Activated CD8-positive, alpha-beta T cell treated with anti-CD3 and anti-CD28 coated beads, Interleukin-2, amount 10 ng/mL, durations not matched to agents 7 days and 5 days (primary cell): ENCODE results near the gene TMEM214. TPM values are rescaled to one million over a fixed set of nuclear protein-coding genes. Genes with fewer than 3 reads are reported as not detected.
A peak's percentile ranks its signal among the peaks of the same experiment; 100 is the strongest.

Source experiments
- ATAC-seq: fragments of 150-1000 bp; cut with Tn5 transposase; one replicate; pipeline ENCODE4 v1.10.0; 2021; ENCODE audit warnings: moderate library complexity
- CTCF ChIA-PET: fragments of 350-600 bp; sonication (Branson Sonifier 250); formaldehyde crosslinking; loops from one replicate; lab custom pipeline; 2021; ENCODE audit warnings: antibody characterized with exemption; lab: Charles Lee
- POLR2A ChIA-PET: fragments of 350-600 bp; sonication (Branson Sonifier 250); formaldehyde crosslinking; loops from one replicate; lab custom pipeline; 2021; ENCODE audit warnings: antibody characterized with exemption; lab: Charles Lee
- DNase-seq: peaks from one replicate; pipeline ENCODE4 v3.0.0-alpha.2; 2020
- H3K27ac Mint-ChIP-seq: one replicate; pipeline ENCODE4 v1.8.0; 2021; ENCODE audit warnings: mild to moderate bottlenecking, mixed read lengths
- H3K27me3 Mint-ChIP-seq: one replicate; pipeline ENCODE4 v1.8.0; 2021; ENCODE audit warnings: low read depth, mixed read lengths
- H3K36me3 Mint-ChIP-seq: one replicate; pipeline ENCODE4 v1.8.0; 2021; ENCODE audit warnings: low read depth, mixed read lengths
- H3K4me1 Mint-ChIP-seq: one replicate; pipeline ENCODE4 v1.8.0; 2021; ENCODE audit warnings: low read depth, mixed read lengths
- H3K4me3 Mint-ChIP-seq: one replicate; pipeline ENCODE4 v1.8.0; 2021; ENCODE audit warnings: mild to moderate bottlenecking, mixed read lengths
- H3K9me3 Mint-ChIP-seq: one replicate; pipeline ENCODE4 v1.8.0; 2022; ENCODE audit warnings: mixed read lengths; ENCODE audit not compliant: insufficient read depth
- total RNA-seq, 2 experiments: library from RNA; stranded (reverse); gene quantifications; one replicate each; pipeline ENCODE4 v1.2.3, GENCODE V29; 2021

The TMEM214 gene, protein sequence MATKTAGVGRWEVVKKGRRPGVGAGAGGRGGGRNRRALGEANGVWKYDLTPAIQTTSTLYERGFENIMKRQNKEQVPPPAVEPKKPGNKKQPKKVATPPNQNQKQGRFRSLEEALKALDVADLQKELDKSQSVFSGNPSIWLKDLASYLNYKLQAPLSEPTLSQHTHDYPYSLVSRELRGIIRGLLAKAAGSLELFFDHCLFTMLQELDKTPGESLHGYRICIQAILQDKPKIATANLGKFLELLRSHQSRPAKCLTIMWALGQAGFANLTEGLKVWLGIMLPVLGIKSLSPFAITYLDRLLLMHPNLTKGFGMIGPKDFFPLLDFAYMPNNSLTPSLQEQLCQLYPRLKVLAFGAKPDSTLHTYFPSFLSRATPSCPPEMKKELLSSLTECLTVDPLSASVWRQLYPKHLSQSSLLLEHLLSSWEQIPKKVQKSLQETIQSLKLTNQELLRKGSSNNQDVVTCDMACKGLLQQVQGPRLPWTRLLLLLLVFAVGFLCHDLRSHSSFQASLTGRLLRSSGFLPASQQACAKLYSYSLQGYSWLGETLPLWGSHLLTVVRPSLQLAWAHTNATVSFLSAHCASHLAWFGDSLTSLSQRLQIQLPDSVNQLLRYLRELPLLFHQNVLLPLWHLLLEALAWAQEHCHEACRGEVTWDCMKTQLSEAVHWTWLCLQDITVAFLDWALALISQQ
- 10 to 100 TPM; 73.7 to 75.6 TPM for total RNA-seq

DNA sequence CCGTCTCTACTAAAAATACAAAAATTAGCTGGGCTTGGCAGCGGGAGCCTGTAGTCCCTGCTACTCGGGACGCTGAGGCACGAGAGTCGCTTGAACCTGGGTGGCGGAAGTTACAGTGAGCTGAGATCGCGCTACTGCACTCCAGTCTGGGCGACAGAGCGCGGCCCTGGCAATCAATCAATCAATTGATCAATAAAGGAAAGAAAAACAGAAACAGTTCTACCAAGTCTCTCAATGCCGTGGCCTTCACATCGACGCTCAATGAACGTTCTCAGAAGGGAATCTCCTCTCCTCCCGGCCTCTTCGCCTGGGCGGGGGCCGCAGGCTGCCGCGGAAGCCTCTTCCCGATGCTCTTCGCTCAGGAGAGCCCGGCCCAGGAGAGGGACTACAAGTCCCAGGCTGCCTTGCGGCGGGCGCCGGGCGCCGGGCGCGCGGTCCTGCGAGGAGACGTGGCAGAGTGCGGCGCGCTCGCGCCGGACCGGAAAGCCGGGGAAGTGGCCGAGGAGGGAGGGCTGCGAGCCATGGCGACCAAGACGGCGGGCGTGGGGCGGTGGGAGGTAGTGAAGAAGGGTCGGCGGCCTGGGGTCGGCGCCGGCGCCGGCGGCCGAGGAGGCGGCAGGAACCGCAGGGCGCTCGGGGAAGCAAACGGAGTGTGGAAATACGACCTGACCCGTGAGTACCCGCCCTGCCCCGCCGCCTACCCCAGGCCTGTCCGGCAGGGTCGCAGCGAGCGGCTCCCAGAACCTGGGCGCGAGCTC lies at the start of gene TMEM214:
TSS of gene TMEM214 (plus strand) at position 471 of the 758 bp plus-strand sequence. CDS start at position 522, 51 bp downstream.
- ChIA-PET POLR2A (interaction anchor here (0.7 to 5.2 kb wide), 4 partner anchors 10 to 102 kb away, joined by 3 to 39 read pairs (median 4); partner anchors contain the start of genes AGBL5 and PREB), CTCF (interaction anchor here (0.7 to 2.7 kb wide), 10 partner anchors 13 to 242 kb away, joined by 3 to 12 read pairs (median 4); partner anchors contain the start of genes AGBL5 and OST4)
- Mint-ChIP-seq H3K36me3 (peaks cover 50% of the 10 kb centered on the region), H3K27me3 (no peaks in the 10 kb centered on the region), H3K27ac (peak within 1 kb of the TSS; percentile 91), H3K4me3 (peak within 1 kb of the TSS; percentile 95), H3K9me3 (no peaks in the 10 kb centered on the region), H3K4me1 (peaks cover 58% of the 10 kb centered on the region)
- peak; percentile 97 for ATAC-seq
- peak; percentile 85 for DNase-seq

DNA sequence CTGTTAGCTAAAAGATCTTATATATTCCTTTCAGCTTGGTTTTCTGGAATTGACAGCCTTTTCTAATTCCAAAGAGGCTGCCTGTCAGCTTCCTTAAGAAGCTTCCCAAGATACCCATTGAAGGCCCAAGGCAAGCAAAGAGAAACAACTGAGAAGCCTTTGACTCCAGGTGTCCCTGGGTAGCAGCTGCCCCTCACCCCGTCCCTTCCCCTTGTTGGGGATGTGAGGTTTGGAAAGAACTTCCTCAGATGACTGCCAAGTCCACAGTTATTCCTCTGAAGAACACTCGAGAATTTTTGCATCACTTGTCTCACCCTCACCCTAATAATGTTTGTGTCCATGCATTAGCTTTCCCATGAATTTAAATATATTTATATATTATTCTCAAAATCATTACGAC lies 49.0 kb upstream of the TMEM214 start:
- Mint-ChIP-seq H3K9me3 (no peaks in the 10 kb centered on the region), H3K36me3 (no peaks in the 10 kb centered on the region), H3K4me1 (no peaks in the 10 kb centered on the region), H3K27ac (no peak overlapping the region), H3K4me3 (no peak overlapping the region), H3K27me3 (peaks cover 8% of the 10 kb centered on the region)
- ChIA-PET POLR2A (interaction anchor here (0.5 to 1.3 kb wide), 2 partner anchors 154 to 168 kb away, joined by 3 read pairs; no protein-coding TSS in a partner anchor), CTCF (interaction anchor here (1.5 to 2.4 kb wide), 3 partner anchors 22 to 32 kb away, joined by 5 to 11 read pairs (median 6); no protein-coding TSS in a partner anchor)
- DNase-seq = no peak
- ATAC-seq = no peak

DNA sequence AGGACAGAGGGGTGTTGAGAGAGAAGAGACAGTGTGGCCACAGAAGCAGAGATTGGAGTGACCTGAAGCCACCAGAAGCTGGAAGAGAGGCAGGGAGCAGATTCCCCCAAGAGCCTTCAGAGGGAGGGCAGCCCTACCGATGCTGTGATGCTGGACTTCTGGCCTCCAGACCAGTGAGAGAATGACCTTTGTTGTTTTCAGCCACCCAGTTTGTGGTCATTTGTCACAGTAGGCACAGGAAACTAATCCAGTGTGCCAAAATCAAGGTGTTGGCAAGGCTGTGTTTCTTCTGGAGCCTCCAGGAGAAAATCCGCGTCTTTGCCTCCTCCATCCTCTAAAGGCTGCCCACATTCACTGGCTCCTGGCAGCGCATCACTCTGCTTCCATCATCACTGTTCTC lies 47.0 kb upstream of the TMEM214 start:
- H3K4me3 Mint-ChIP-seq = no peak overlapping the region
- DNase-seq (no peak), ATAC-seq (no peak)
- ChIA-PET CTCF (interaction anchor here (2.2 kb wide), 1 partner anchor 24 kb away, joined by 6 read pairs; no protein-coding TSS in a partner anchor), POLR2A (no interaction called here)
- no peaks in the 10 kb centered on the region for H3K4me1 Mint-ChIP-seq
- H3K27me3 Mint-ChIP-seq = peaks cover 7% of the 10 kb centered on the region
- no peaks in the 10 kb centered on the region for H3K36me3 Mint-ChIP-seq
- no peaks in the 10 kb centered on the region for H3K9me3 Mint-ChIP-seq
- no peak overlapping the region for H3K27ac Mint-ChIP-seq

DNA sequence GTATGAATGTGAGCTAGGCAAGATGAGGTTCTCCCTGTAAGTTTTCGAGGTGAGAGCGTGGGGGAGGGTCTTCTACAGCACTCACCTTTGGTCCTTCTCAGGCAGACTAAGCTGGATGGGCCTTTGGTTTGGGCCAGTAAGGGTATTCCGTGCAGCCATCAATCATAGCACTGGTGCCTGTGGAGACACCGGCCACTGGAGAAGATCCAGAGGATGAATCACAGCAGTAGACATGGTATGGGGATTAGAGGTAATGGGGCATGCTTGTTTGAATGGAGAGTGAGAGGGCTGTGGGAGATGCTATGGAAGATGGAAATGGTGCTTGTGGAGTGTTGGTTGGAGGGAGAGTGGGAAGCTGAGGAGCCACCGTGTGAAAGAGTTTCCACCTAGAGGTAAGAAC lies 46.2 kb upstream of the TMEM214 start:
- CTCF ChIA-PET = no interaction called here
- POLR2A ChIA-PET = no interaction called here
- no peaks in the 10 kb centered on the region for H3K9me3 Mint-ChIP-seq
- no peak for DNase-seq
- no peak overlapping the region for H3K27ac Mint-ChIP-seq
- no peaks in the 10 kb centered on the region for H3K4me1 Mint-ChIP-seq
- peaks cover 8% of the 10 kb centered on the region for H3K27me3 Mint-ChIP-seq
- no peak overlapping the region for H3K4me3 Mint-ChIP-seq
- H3K36me3 Mint-ChIP-seq = no peaks in the 10 kb centered on the region
- ATAC-seq = no peak

DNA sequence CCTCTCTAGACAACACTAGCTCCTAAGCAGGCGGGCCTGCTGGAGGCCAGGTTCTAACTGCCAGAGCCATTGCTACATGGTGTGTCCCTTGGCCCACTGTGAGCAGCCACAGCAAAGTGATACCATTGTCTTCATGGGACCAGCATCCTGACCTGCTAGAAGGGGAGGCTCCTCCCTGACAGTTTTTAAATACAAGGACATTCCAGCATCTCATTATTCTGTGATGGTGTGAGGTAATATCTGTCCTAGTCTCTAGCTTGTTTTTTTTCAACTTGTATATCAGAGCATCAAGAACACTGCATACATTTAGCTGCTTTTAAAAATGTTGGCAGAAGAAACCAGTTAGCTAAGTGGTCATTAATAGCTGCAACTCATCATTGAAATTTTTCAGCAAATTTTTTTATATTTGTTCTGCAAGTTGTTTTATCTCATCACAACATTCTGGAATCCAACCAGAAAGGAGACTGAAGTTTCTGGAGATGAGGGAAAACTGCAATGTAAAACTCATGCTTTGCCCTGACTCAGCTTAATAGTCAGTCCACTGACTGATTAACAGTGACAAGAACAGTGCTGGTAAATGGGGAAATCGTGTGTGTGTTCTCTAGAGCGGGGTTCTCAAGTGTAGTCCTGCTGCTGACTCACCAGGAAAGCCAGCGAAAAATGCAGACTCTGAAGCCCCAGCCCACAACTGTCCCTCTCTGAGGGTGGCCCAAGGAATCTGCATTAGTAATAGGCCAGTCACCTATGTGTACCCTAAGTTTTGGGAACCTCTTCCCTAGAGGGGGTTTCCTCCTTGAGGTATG lies 44.5 kb upstream of the TMEM214 start:
- H3K27me3 Mint-ChIP-seq = peaks cover 11% of the 10 kb centered on the region
- no peaks in the 10 kb centered on the region for H3K9me3 Mint-ChIP-seq
- ChIA-PET POLR2A (interaction anchor here (0.9 kb wide), 1 partner anchor 224 kb away, joined by 3 read pairs; the partner anchor contains the start of genes ATRAID and SLC5A6), CTCF (interaction anchor here (0.8 to 1.2 kb wide), 3 partner anchors 19 to 28 kb away, joined by 3 to 4 read pairs (median 3); no protein-coding TSS in a partner anchor)
- no peaks in the 10 kb centered on the region for H3K4me1 Mint-ChIP-seq
- DNase-seq (no peak), ATAC-seq (no peak)
- H3K36me3 Mint-ChIP-seq = no peaks in the 10 kb centered on the region
- no peak overlapping the region for H3K27ac Mint-ChIP-seq
- H3K4me3 Mint-ChIP-seq = no peak overlapping the region

DNA sequence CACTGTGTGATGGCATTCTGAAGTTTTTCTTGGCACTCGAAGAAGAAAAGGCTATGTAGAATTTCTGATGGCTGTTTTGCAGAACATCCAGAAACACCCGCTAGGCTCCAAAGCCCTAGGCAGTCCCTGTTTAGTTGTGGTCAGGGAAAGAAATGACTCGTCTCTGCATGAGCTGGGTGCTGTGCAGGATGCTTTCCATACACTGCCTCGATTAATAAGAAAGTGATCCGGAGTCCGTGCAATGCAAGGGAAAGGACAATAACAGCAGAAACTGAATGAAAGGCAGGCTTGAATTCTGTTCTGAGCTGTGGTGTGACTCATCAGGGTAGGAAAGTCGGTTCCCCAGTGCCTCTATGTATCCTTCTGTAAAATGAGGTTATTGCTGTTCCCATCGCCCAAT lies 43.6 kb upstream of the TMEM214 start:
- H3K4me3 Mint-ChIP-seq = no peak overlapping the region
- ATAC-seq (no peak), DNase-seq (no peak)
- ChIA-PET CTCF (interaction anchor here (1.3 kb wide), 1 partner anchor 28 kb away, joined by 3 read pairs; no protein-coding TSS in a partner anchor), POLR2A (no interaction called here)
- H3K27ac Mint-ChIP-seq = no peak overlapping the region
- no peaks in the 10 kb centered on the region for H3K36me3 Mint-ChIP-seq
- no peaks in the 10 kb centered on the region for H3K4me1 Mint-ChIP-seq
- H3K27me3 Mint-ChIP-seq = peaks cover 11% of the 10 kb centered on the region
- no peaks in the 10 kb centered on the region for H3K9me3 Mint-ChIP-seq

DNA sequence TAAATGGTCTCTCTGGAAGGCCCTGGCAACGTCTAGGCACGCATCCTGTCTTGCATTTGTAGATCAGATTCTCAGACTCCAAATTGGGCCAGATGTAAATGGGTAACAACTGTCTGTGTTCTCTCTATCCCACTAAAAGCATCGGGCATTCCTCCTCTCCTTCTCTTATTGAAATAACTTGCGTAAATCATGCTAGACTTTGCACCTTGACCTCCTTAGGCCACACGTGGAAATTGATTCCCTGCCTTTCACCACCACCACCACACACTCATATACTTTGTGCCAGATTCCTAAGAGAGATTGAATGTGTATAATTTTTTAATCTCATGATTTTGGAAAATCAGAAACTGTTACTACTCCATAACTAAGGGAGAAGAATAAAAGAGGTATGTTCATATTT lies 41.0 kb upstream of the TMEM214 start:
- peaks cover 9% of the 10 kb centered on the region for H3K27me3 Mint-ChIP-seq
- no peak overlapping the region for H3K4me3 Mint-ChIP-seq
- DNase-seq (no peak), ATAC-seq (no peak)
- POLR2A ChIA-PET = no interaction called here
- H3K9me3 Mint-ChIP-seq = no peaks in the 10 kb centered on the region
- CTCF ChIA-PET = interaction anchor here (0.6 to 1.4 kb wide), 2 partner anchors 16 to 179 kb away, joined by 3 read pairs; no protein-coding TSS in a partner anchor
- H3K27ac Mint-ChIP-seq = no peak overlapping the region
- no peaks in the 10 kb centered on the region for H3K4me1 Mint-ChIP-seq
- H3K36me3 Mint-ChIP-seq = no peaks in the 10 kb centered on the region

DNA sequence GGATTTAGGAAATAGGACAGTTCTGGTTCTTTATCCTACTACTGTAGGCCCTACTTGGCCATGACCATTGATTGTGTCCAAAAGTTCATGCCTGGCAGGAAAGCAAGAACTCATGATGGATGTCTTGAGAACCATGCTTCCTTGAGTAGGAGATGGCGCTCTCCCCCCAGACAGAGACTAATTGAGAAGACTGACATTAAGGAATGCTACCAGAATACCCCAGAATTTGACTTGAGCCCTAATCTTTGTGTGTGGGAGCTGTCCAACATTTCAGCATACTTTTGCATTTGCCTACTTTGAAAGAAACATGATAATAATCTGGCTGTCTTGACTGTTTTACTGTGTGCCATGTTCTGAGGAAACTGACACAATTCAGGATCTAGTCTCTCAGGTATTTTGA lies 39.0 kb upstream of the TMEM214 start:
- Mint-ChIP-seq H3K9me3 (no peaks in the 10 kb centered on the region), H3K27me3 (peaks cover 9% of the 10 kb centered on the region), H3K27ac (no peak overlapping the region), H3K36me3 (no peaks in the 10 kb centered on the region), H3K4me3 (no peak overlapping the region), H3K4me1 (no peaks in the 10 kb centered on the region)
- ChIA-PET CTCF (interaction anchor here (0.6 to 3.1 kb wide), 5 partner anchors 12 to 148 kb away, joined by 3 to 14 read pairs (median 5); no protein-coding TSS in a partner anchor), POLR2A (no interaction called here)
- ATAC-seq = no peak
- DNase-seq = no peak

DNA sequence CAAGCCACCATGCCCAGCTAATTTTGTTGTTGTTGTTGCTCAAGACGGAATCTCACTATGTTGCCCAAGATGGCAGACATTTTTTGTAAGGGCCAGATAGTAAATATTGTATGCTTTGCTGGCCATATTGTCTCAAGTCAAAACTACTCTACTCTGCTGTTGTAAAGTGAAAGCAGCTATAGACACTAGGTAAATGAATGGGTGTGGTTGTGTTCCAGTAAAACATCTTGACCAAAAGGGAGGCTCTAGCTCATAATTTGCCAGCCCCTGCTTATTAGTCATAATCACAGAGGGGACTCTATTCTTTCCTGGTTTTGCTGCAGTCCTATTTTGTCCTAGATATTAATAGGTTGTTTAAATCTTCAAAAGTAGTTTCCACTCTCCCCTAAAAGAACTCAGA lies 37.8 kb upstream of the TMEM214 start:
- H3K4me3 Mint-ChIP-seq = no peak overlapping the region
- peaks cover 11% of the 10 kb centered on the region for H3K27me3 Mint-ChIP-seq
- DNase-seq (no peak), ATAC-seq (no peak)
- H3K36me3 Mint-ChIP-seq = no peaks in the 10 kb centered on the region
- CTCF ChIA-PET = interaction anchor here (1.0 to 3.1 kb wide), 4 partner anchors 14 to 285 kb away, joined by 3 to 14 read pairs (median 4); no protein-coding TSS in a partner anchor
- no peak overlapping the region for H3K27ac Mint-ChIP-seq
- POLR2A ChIA-PET = no interaction called here
- no peaks in the 10 kb centered on the region for H3K4me1 Mint-ChIP-seq
- no peaks in the 10 kb centered on the region for H3K9me3 Mint-ChIP-seq

DNA sequence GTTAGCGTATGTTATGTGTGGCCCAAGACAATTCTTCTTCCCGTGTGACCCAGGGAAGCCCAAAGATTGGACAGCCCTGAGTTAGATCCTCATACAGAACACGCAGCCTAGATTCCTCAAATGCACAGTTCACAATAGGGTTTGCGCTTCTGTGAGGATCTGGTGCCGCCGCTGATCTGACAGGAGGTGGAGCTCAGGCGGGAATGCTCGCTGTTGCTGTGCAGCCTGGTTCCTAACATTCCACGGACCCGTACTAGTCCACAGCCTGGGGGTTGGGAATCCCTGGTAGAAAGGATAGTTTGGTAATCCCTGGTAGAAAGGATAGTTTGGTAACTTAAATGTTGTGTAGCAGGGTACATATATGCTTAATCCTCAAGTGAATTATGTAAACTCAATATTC lies 35.4 kb upstream of the TMEM214 start:
- H3K9me3 Mint-ChIP-seq = no peaks in the 10 kb centered on the region
- no peaks in the 10 kb centered on the region for H3K4me1 Mint-ChIP-seq
- no peak overlapping the region for H3K4me3 Mint-ChIP-seq
- peaks cover 13% of the 10 kb centered on the region for H3K27me3 Mint-ChIP-seq
- no peak overlapping the region for H3K27ac Mint-ChIP-seq
- no peaks in the 10 kb centered on the region for H3K36me3 Mint-ChIP-seq
- no peak for DNase-seq
- CTCF ChIA-PET = interaction anchor here (0.9 kb wide), 1 partner anchor 36 kb away, joined by 3 read pairs; no protein-coding TSS in a partner anchor
- POLR2A ChIA-PET = no interaction called here
- ATAC-seq = no peak
